SU-DHL-6 (cell line): ENCODE data around the gene EEF2K.

Experiments
- EZH2phosphoT487 ChIP-seq: fragments of 200-600 bp; sonication (generic), shearing (Covaris generic); conservative IDR thresholded peaks from 2 replicates; pipeline ENCODE4 v1.6.1; 2018; ENCODE audit warnings: mild to moderate bottlenecking, antibody characterized with exemption, low read length, moderate library complexity, mixed read lengths
- TF ChIP-seq, protein P1 (sequence below): fragments of 200-600 bp; sonication (generic); IDR thresholded peaks from one replicate; pipeline ENCODE4 v1.5.1; 2017; ENCODE audit warnings: antibody characterized with exemption, mild to moderate bottlenecking, low read length, moderate library complexity; ENCODE audit not compliant: insufficient read depth, poor library complexity, severe bottlenecking

DNA sequence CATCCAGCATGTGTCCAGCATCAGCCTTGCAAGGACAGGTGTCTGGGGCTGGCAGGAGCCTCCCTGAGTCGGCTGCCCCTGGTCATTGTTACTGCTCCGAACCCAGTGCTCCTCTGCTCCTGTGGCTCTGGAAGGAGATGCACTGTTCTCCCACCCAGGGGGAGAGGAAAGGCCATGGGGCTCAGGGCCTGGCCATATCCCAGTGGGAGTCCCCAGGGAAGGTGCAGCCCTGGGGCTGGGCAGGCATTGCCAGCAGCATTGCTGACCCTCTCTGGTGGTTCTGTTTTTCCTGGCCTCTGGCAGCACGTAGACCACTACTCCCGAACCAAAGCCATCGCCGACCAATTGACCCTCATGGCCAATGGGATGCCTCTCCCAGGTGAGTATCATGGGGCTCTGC, 34.1 kb upstream of the EEF2K start:
- TF ChIP-seq, protein P1, sequence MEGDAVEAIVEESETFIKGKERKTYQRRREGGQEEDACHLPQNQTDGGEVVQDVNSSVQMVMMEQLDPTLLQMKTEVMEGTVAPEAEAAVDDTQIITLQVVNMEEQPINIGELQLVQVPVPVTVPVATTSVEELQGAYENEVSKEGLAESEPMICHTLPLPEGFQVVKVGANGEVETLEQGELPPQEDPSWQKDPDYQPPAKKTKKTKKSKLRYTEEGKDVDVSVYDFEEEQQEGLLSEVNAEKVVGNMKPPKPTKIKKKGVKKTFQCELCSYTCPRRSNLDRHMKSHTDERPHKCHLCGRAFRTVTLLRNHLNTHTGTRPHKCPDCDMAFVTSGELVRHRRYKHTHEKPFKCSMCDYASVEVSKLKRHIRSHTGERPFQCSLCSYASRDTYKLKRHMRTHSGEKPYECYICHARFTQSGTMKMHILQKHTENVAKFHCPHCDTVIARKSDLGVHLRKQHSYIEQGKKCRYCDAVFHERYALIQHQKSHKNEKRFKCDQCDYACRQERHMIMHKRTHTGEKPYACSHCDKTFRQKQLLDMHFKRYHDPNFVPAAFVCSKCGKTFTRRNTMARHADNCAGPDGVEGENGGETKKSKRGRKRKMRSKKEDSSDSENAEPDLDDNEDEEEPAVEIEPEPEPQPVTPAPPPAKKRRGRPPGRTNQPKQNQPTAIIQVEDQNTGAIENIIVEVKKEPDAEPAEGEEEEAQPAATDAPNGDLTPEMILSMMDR = no peak
- no peak for TF ChIP-seq EZH2phosphoT487
